AG09309 (cell line): Measurements from ENCODE around the gene CELA2A.

Experiments
- DNase-seq: peaks from one replicate; pipeline ENCODE4 v3.0.0-alpha.2; 2010; ENCODE audit warnings: low read depth
- H3K4me3 ChIP-seq: 2 replicates; pipeline ENCODE4 v1.5.1; 2011; ENCODE audit warnings: mild to moderate bottlenecking, low read depth, low read length, moderate library complexity; ENCODE audit not compliant: control insufficient read depth
- TF ChIP-seq, protein P1 (sequence below): IDR thresholded peaks from 2 replicates; pipeline ENCODE4 v1.5.1; 2011; ENCODE audit warnings: mild to moderate bottlenecking, low read depth, low read length, inconsistent platforms; ENCODE audit not compliant: insufficient read depth, control insufficient read depth; ENCODE audit errors: missing control alignments

CELA2A gene

DNA sequence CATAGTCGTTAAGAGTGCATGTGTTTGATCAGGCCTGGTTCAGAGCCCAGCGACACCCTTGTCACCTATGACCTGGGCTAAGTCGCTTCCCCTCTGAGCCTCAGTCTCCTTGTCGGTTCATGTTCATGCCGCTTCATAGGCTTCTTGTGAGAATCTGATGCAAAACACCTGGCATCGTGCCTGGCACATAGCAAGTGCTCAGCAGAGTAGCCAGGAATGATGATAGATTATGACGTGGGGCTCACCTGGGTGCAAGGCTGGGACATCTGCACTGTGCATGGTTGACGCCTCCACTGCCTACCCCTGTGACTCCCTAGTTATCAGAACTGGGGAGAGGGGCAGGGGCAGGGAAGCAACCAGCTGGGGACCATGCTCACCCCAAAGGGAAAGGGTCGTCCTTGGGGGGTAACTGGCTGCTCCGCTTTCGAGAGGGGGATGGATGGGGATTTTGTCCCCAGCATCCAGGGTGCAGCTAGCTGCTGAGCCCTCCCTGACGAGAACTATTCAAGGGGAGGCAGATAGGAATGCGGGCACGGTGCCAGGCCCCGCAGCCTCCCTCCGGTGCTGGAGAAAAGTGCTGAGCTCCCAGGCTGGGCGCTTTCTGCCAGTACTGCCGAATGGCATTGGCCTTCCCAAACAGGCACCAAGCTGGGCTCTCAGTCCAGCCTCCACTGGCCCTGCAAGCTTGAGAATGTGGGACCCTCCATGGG is 37.6 kb upstream of the CELA2A start:
- TF ChIP-seq, protein P1, sequence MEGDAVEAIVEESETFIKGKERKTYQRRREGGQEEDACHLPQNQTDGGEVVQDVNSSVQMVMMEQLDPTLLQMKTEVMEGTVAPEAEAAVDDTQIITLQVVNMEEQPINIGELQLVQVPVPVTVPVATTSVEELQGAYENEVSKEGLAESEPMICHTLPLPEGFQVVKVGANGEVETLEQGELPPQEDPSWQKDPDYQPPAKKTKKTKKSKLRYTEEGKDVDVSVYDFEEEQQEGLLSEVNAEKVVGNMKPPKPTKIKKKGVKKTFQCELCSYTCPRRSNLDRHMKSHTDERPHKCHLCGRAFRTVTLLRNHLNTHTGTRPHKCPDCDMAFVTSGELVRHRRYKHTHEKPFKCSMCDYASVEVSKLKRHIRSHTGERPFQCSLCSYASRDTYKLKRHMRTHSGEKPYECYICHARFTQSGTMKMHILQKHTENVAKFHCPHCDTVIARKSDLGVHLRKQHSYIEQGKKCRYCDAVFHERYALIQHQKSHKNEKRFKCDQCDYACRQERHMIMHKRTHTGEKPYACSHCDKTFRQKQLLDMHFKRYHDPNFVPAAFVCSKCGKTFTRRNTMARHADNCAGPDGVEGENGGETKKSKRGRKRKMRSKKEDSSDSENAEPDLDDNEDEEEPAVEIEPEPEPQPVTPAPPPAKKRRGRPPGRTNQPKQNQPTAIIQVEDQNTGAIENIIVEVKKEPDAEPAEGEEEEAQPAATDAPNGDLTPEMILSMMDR: no peak
- no peak for DNase-seq
- no peak overlapping the region for H3K4me3 ChIP-seq

DNA sequence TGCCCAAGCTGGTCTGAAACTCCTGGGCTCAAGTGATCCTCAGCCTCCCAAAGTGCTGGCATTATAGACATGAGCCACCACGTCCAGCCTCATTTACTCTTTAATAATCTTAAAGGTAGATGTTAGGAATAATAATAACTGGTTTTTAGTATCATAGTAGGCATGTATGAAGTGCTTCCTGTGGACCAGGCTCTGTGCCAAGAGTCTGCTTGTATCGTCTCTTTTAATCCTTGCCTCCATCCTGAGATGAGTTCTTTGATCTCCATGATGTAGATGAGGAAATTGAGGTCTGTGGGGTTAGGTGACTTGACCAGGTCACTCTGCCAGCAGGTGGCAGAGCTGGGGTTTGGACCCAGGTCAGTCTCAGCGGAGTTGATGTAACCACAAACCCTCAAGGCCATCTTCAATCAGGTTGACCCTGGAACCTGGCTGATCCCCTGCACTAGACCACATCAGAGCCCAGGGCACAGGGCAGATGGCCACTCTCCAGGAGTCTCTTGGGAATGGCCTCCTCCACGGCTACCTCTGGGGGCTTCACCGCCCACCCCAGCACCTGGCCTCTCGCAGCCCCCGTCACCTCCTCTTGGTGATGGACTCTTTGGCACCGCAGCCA is 35.6 kb upstream of the CELA2A start:
- TF ChIP-seq, protein P1: no peak
- H3K4me3 ChIP-seq: no peak overlapping the region
- no peak for DNase-seq

DNA sequence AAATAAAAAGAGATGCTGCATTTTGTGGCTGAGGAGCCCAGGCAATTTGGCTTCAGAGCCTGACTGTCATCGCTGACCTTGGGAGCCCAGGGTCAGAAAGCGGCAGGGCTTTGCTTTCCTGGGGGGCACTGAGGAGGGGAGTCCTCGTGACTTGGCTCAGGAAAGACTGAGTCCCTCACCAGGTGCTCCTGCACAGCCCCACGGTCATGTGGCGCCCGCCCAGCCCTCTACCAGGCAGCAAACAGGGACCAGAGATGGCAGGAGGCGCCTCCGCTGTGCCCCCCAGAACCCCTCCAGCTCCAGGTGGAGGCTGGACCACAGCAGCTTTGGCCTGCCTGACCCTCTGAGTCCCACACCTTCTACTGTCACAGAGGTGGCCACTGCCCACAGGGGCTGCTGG is 33.7 kb upstream of the CELA2A start:
- TF ChIP-seq, protein P1: no peak
- H3K4me3 ChIP-seq: no peak overlapping the region
- DNase-seq: no peak

DNA sequence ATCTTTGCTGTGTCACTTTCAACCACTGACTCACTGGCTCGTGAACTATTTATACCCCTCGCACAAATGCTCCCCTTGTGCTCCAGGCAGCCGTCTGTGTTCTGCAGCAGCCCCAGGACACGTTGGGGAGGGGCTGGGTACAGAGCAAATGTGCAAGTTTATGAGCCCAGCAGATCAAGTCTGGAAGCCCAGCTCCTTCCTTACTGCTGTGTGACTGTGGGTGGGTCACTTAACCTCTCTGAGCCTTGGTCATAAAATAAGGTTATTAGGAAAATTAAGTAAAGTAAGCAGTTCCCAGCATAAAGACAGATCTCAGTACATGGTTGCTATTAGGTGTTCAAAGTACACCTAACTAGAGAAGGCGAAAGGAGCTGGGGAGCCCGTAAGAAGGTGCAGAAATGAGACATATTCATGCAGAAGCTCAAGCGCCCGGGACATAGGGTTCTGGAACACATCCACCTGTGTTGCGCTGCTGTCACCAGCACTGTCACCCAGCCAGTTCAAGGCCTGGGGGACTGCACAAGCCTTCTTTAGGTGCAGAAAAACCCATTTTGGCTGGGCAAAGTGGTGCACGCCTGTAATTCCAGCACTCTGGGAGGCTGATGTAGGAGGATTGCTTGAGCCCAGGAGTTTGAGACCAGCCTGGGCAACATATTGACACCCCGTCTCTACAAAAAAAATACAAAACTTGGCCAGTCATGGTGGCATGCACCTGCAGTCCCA is 33.0 kb upstream of the CELA2A start:
- DNase-seq: no peak
- no peak overlapping the region for H3K4me3 ChIP-seq
- TF ChIP-seq, protein P1: no peak

DNA sequence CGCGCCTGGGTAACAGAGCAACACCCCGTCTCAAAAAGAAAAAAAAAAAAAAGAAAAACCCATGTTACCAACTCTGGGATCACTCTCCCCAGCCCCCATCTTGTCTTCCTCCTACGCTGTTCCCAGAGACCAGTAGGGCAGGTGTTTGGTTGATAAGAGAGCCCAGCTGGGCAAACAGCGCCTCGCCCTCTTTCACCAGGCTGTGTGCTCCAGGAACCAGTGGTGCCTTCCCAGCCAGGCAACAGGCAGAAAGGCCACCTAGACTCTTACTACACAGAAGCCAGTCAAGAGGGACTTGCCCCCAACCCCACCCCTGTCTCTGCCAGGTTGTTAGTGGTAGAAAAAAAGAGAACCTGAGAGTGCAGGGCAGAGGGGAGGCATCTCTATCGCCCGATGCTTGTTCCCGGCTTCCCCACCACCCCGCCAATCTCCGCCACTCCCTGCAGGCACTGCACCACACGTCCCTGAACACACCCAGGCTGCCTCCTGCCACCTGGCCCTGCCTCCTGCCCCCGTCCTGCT is 32.3 kb upstream of the CELA2A start:
- H3K4me3 ChIP-seq: no peak overlapping the region
- DNase-seq: no peak
- TF ChIP-seq, protein P1: no peak

DNA sequence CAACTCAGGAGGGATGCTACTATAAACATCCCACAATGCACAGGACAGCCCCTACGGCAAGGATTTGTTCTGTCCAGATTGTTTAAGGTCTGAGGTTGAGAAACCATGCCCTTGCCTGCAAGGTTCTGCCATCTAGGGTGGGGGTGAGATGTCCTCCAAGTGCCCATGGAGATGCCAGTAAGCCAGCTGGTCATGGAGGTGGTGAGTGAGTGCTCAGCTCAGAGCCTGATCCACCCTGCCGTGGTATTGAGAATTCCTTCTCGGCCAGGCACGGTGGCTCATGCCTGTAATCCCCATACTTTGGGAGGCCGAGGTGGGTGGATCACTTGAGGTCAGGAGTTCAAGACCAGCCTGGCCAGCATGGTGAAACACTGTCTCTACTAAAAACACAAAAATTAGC is 31.6 kb upstream of the CELA2A start:
- DNase-seq: no peak
- H3K4me3 ChIP-seq: no peak overlapping the region
- TF ChIP-seq, protein P1: no peak
